HEK293T (cell line): ENCODE results near the gene P2RX3.
"Not testable (repeated sequence)": the region's sequence is repeated elsewhere in the genome, so short reads cannot be mapped to it uniquely, and the experiment has no call there.

Source experiments
- CTCF ChIA-PET: fragments of 350-600 bp; formaldehyde crosslinking; extraction: SDS; loops from one replicate; lab custom pipeline; 2021; ENCODE audit warnings: antibody characterized with exemption, inconsistent platforms; lab: Yijun Ruan, JAX
- POLR2A ChIA-PET: fragments of 350-600 bp; formaldehyde crosslinking; extraction: SDS; loops from one replicate; lab custom pipeline; 2020; ENCODE audit warnings: antibody characterized with exemption, inconsistent platforms; lab: Yijun Ruan, JAX
- DNase-seq: peaks from one replicate; pipeline ENCODE4 v3.0.0; 2012; ENCODE audit warnings: mixed read lengths; ENCODE audit errors: extremely low spot score
- ARNT ChIP-seq: fragments of 450-650 bp; IDR thresholded peaks from 2 replicates; pipeline ENCODE4 v1.6.1; 2017; ENCODE audit warnings: mild to moderate bottlenecking
- BHLHE40 ChIP-seq: fragments of 450-650 bp; IDR thresholded peaks from 2 replicates; pipeline ENCODE4 v1.6.1; 2016; ENCODE audit warnings: mild to moderate bottlenecking, moderate library complexity, borderline replicate concordance
- CTBP1 ChIP-seq: fragments of 450-650 bp; IDR thresholded peaks from 2 replicates; pipeline ENCODE4 v1.6.1; 2016; ENCODE audit warnings: borderline replicate concordance
- ELF4 ChIP-seq: fragments of 450-650 bp; IDR thresholded peaks from 2 replicates; pipeline ENCODE4 v1.6.1; 2017; ENCODE audit warnings: antibody characterized with exemption
- FOXA1 ChIP-seq: fragments of 450-650 bp; IDR thresholded peaks from 2 replicates; pipeline ENCODE4 v1.6.1; 2016; ENCODE audit warnings: mild to moderate bottlenecking
- FOXK2 ChIP-seq: fragments of 450-650 bp; IDR thresholded peaks from 2 replicates; pipeline ENCODE4 v1.6.1; 2016; ENCODE audit warnings: mild to moderate bottlenecking
- FOXM1 ChIP-seq: fragments of 450-650 bp; IDR thresholded peaks from 2 replicates; pipeline ENCODE4 v1.6.1; 2017; ENCODE audit warnings: mild to moderate bottlenecking, borderline replicate concordance
- HDGF ChIP-seq: fragments of 450-650 bp; IDR thresholded peaks from 2 replicates; pipeline ENCODE4 v1.6.1; 2017; ENCODE audit warnings: antibody characterized with exemption, borderline replicate concordance
- L3MBTL2 ChIP-seq: fragments of 450-650 bp; conservative IDR thresholded peaks from 2 replicates; pipeline ENCODE4 v1.6.1; 2016; ENCODE audit warnings: mild to moderate bottlenecking
- LEF1 ChIP-seq: fragments of 450-650 bp; IDR thresholded peaks from 2 replicates; pipeline ENCODE4 v1.6.1; 2017; ENCODE audit warnings: mild to moderate bottlenecking, borderline replicate concordance
- NFRKB ChIP-seq: fragments of 450-650 bp; IDR thresholded peaks from 2 replicates; pipeline ENCODE4 v1.6.1; 2016; ENCODE audit warnings: mild to moderate bottlenecking, moderate library complexity
- PKNOX1 ChIP-seq: fragments of 450-650 bp; IDR thresholded peaks from 2 replicates; pipeline ENCODE4 v1.6.1; 2016
- SP1 ChIP-seq: fragments of 450-650 bp; IDR thresholded peaks from 2 replicates; pipeline ENCODE4 v1.6.1; 2017
- SUZ12 ChIP-seq: fragments of 450-650 bp; IDR thresholded peaks from 2 replicates; pipeline ENCODE4 v1.6.1; 2016; ENCODE audit warnings: mild to moderate bottlenecking
- TARDBP ChIP-seq: fragments of 450-650 bp; IDR thresholded peaks from 2 replicates; pipeline ENCODE4 v1.6.1; 2016
- ZNF384 ChIP-seq: fragments of 450-650 bp; IDR thresholded peaks from 2 replicates; pipeline ENCODE4 v1.6.1; 2016

P2RX3 gene

GRCh38 chr11:57358543-57358961 is 20.4 kb downstream of the P2RX3 start:
- DNase-seq, result no peak
- peak; percentile 74 for TF ChIP-seq PKNOX1
- no peak for TF ChIP-seq ARNT
- ChIA-PET CTCF (no interaction called here), POLR2A (no interaction called here)

- CTCF ChIA-PET, result interaction anchor here (0.8 kb wide), 1 partner anchor 13 kb away, joined by 5 read pairs; no protein-coding TSS in a partner anchor
- POLR2A ChIA-PET, result no interaction called here
- DNase-seq, result no peak
- TF ChIP-seq NFRKB (no peak), SUZ12 (no peak), FOXA1 (no peak), FOXK2 (no peak), ELF4 (no peak), PKNOX1 (no peak), LEF1 (no peak), L3MBTL2 (no peak), BHLHE40 (no peak), HDGF (no peak), ARNT (no peak)
Observed at GRCh38 chr11:57358991-57359390, 20.8 kb downstream of the P2RX3 start.

GRCh38 chr11:57359396-57359795 is 21.2 kb downstream of the P2RX3 start:
- TF ChIP-seq NFRKB, result no peak
- TF ChIP-seq TARDBP, result no peak
- ChIA-PET CTCF (interaction anchor here (0.8 kb wide), 1 partner anchor 14 kb away, joined by 5 read pairs; no protein-coding TSS in a partner anchor), POLR2A (no interaction called here)
- DNase-seq, result no peak

- ChIA-PET POLR2A (no interaction called here), CTCF (interaction anchor here (0.8 to 2.6 kb wide), 2 partner anchors 11 to 14 kb away, joined by 5 to 14 read pairs; no protein-coding TSS in a partner anchor)
- DNase-seq, result no peak
- TF ChIP-seq ELF4 (no peak), PKNOX1 (no peak), HDGF (no peak), ZNF384 (no peak), TARDBP (no peak), CTBP1 (no peak), SUZ12 (no peak), L3MBTL2 (no peak), FOXA1 (no peak), NFRKB (no peak)
Observed at GRCh38 chr11:57359896-57360690, 21.9 kb downstream of the P2RX3 start.

- no peak for DNase-seq
- ChIA-PET POLR2A (no interaction called here), CTCF (interaction anchor here (0.9 to 2.6 kb wide), 3 partner anchors 11 to 15 kb away, joined by 3 to 14 read pairs (median 4); no protein-coding TSS in a partner anchor)
- TF ChIP-seq BHLHE40, result no peak
- TF ChIP-seq FOXM1, result no peak
- TF ChIP-seq SUZ12, result no peak
- TF ChIP-seq FOXA1, result no peak
- TF ChIP-seq NFRKB, result no peak
- TF ChIP-seq CTBP1, result no peak
- TF ChIP-seq L3MBTL2, result no peak
- no peak for TF ChIP-seq PKNOX1
- no peak for TF ChIP-seq LEF1
Observed at GRCh38 chr11:57360991-57361390, 22.8 kb downstream of the P2RX3 start.

GRCh38 chr11:57361420-57361819 is 23.3 kb downstream of the P2RX3 start:
- DNase-seq, POLR2A ChIA-PET: not testable (repeated sequence)
- CTCF ChIA-PET, result interaction anchor here (0.9 to 2.6 kb wide), 3 partner anchors 12 to 16 kb away, joined by 3 to 14 read pairs (median 4); no protein-coding TSS in a partner anchor

- DNase-seq, result no peak
- CTCF ChIA-PET, result interaction anchor here (0.8 to 2.6 kb wide), 4 partner anchors 12 to 16 kb away, joined by 3 to 14 read pairs (median 4); no protein-coding TSS in a partner anchor
- TF ChIP-seq SP1 (no peak), FOXA1 (no peak), FOXK2 (no peak), HDGF (no peak), SUZ12 (no peak), PKNOX1 (no peak), L3MBTL2 (no peak), BHLHE40 (no peak), LEF1 (no peak), NFRKB (no peak), TARDBP (no peak), FOXM1 (no peak), CTBP1 (no peak)
- POLR2A ChIA-PET, result no interaction called here
Observed at GRCh38 chr11:57361926-57362325, 23.8 kb downstream of the P2RX3 start.
